Fibroblast of upper back skin (primary cell): ENCODE measurements around the gene CCDC146.
"Not testable (repeated sequence)": the region's sequence is repeated elsewhere in the genome, so short reads cannot be mapped to it uniquely, and the experiment has no call there.

Experiments
- DNase-seq: peaks from one replicate; pipeline ENCODE4 v3.0.0-alpha.2; 2013

CCDC146 gene

GRCh38 chr7:77155601-77156377 lies 33.4 kb downstream of the CCDC146 start:
- DNase-seq = peak; percentile 5

GRCh38 chr7:77157034-77157433 lies 34.6 kb downstream of the CCDC146 start:
- DNase-seq = not testable (repeated sequence)

- no peak for DNase-seq
Measured at GRCh38 chr7:77157446-77157845, 35.0 kb downstream of the CCDC146 start.

GRCh38 chr7:77171073-77171472 lies 48.7 kb downstream of the CCDC146 start:
- DNase-seq = not testable (repeated sequence)

- DNase-seq = not testable (repeated sequence)
Measured at GRCh38 chr7:77172437-77173172, 50.2 kb downstream of the CCDC146 start.

GRCh38 chr7:77174418-77174817 lies 52.0 kb downstream of the CCDC146 start:
- DNase-seq = not testable (repeated sequence)

GRCh38 chr7:77175274-77175800 lies 52.9 kb downstream of the CCDC146 start:
- not testable (repeated sequence) for DNase-seq

GRCh38 chr7:77177321-77177904 lies 55.0 kb downstream of the CCDC146 start:
- DNase-seq = not testable (repeated sequence)

GRCh38 chr7:77178024-77178423 lies 55.6 kb downstream of the CCDC146 start:
- not testable (repeated sequence) for DNase-seq

GRCh38 chr7:77181015-77181595 lies 58.7 kb downstream of the CCDC146 start:
- DNase-seq = no peak

- DNase-seq = no peak
Measured at GRCh38 chr7:77181734-77182133, 59.3 kb downstream of the CCDC146 start.

GRCh38 chr7:77182261-77182660 lies 59.8 kb downstream of the CCDC146 start:
- DNase-seq = no peak

- DNase-seq = no peak
Measured at GRCh38 chr7:77184463-77184862, 62.0 kb downstream of the CCDC146 start.

GRCh38 chr7:77184990-77185389 lies 62.6 kb downstream of the CCDC146 start:
- DNase-seq = peak; percentile 4

GRCh38 chr7:77185866-77186265 lies 63.5 kb downstream of the CCDC146 start:
- DNase-seq = no peak

GRCh38 chr7:77188731-77189437 lies 66.5 kb downstream of the CCDC146 start:
- DNase-seq = no peak

GRCh38 chr7:77197141-77197540 lies 74.7 kb downstream of the CCDC146 start:
- no peak for DNase-seq

GRCh38 chr7:77199013-77199966 lies 76.9 kb downstream of the CCDC146 start, which contains the start of gene FGL2:
FGL2 (minus strand) TSS chr7:77199819; CDS start chr7:77199793, 26 bp downstream.
- peak; percentile 45 for DNase-seq

- DNase-seq = no peak
Measured at GRCh38 chr7:77200542-77200941, 78.1 kb downstream of the CCDC146 start.

- DNase-seq = no peak
Measured at GRCh38 chr7:77202481-77202976, 80.1 kb downstream of the CCDC146 start.

GRCh38 chr7:77205706-77206105 lies 83.3 kb downstream of the CCDC146 start:
- peak; percentile 42 for DNase-seq
